CD8-positive, alpha-beta memory T cell (primary cell): ENCODE measurements around the gene MRPL10. TPM values are rescaled to one million over a fixed set of nuclear protein-coding genes. Genes with fewer than 3 reads are reported as not detected.

Experiments
- CTCF ChIA-PET: fragments of 350-600 bp; sonication (Branson Sonifier 250); formaldehyde crosslinking; loops from one replicate; lab custom pipeline; 2021; ENCODE audit warnings: antibody characterized with exemption; lab: Charles Lee
- POLR2A ChIA-PET: fragments of 350-600 bp; sonication (Branson Sonifier 250); formaldehyde crosslinking; loops from one replicate; lab custom pipeline; 2021; ENCODE audit warnings: antibody characterized with exemption; lab: Charles Lee
- DNase-seq, 5 donors: peaks; one replicate each; pipeline versions ENCODE4 v3.0.0 to v3.0.0-alpha.2; 2020 to 2022; ENCODE audit warnings: mixed read lengths in 1 of 5
- H3K27ac ChIP-seq: one replicate; pipeline ENCODE4 v1.7.0; 2013; ENCODE audit warnings: low read depth, mild to moderate bottlenecking, low read length, moderate library complexity
- H3K27me3 ChIP-seq: 2 replicates; pipeline ENCODE4 v1.7.0; 2013; ENCODE audit warnings: low read length, mild to moderate bottlenecking; ENCODE audit not compliant: insufficient read depth, poor library complexity, severe bottlenecking
- H3K36me3 ChIP-seq: 2 replicates; pipeline ENCODE4 v1.7.0; 2013; ENCODE audit warnings: mild to moderate bottlenecking, low read length, moderate library complexity; ENCODE audit not compliant: insufficient read depth
- H3K4me1 ChIP-seq: 2 replicates; pipeline ENCODE4 v1.7.0; 2013; ENCODE audit warnings: mild to moderate bottlenecking, low read length, moderate library complexity; ENCODE audit not compliant: insufficient read depth
- H3K4me3 ChIP-seq: 2 replicates; pipeline ENCODE4 v1.7.0; 2013; ENCODE audit warnings: mild to moderate bottlenecking, low read length
- H3K9me3 ChIP-seq: 2 replicates; pipeline ENCODE4 v1.7.0; 2013; ENCODE audit warnings: mild to moderate bottlenecking, low read length
- H3K27ac Mint-ChIP-seq, 8 donors: one replicate each; pipeline ENCODE4 v1.8.0; 2020 to 2021; ENCODE audit warnings: mixed read lengths in 8 of 8, mild to moderate bottlenecking in 6 of 8, inconsistent platforms in 3 of 8, moderate library complexity in 3 of 8
- H3K27me3 Mint-ChIP-seq, 2 donors: one replicate each; pipeline ENCODE4 v1.8.0; 2020 to 2021; ENCODE audit warnings: mixed read lengths in 2 of 2, mild to moderate bottlenecking in 1 of 2, moderate library complexity in 1 of 2
- H3K36me3 Mint-ChIP-seq, 3 donors: one replicate each; pipeline ENCODE4 v1.8.0; 2020 to 2021; ENCODE audit warnings: mixed read lengths in 3 of 3, inconsistent platforms in 1 of 3, mild to moderate bottlenecking in 1 of 3
- H3K4me1 Mint-ChIP-seq, 3 donors: one replicate each; pipeline ENCODE4 v1.8.0; 2020 to 2021; ENCODE audit warnings: mixed read lengths in 3 of 3, inconsistent platforms in 1 of 3, mild to moderate bottlenecking in 1 of 3
- H3K4me3 Mint-ChIP-seq, 7 donors: one replicate each; pipeline ENCODE4 v1.8.0; 2020 to 2021; ENCODE audit warnings: mixed read lengths in 7 of 7, mild to moderate bottlenecking in 6 of 7, moderate library complexity in 4 of 7, inconsistent platforms in 2 of 7
- H3K9me3 Mint-ChIP-seq, 5 donors: one replicate each; pipeline ENCODE4 v1.8.0; 2020 to 2022; ENCODE audit warnings: mixed read lengths in 5 of 5, mild to moderate bottlenecking in 3 of 5, moderate library complexity in 2 of 5, inconsistent platforms in 1 of 5
- polyA plus RNA-seq: library from polyadenylated mRNA; unstranded; fragments of 300-500 nt; fragmentation: Illumina TruSeq; gene quantifications from one replicate; pipeline ENCODE4 v1.2.3, GENCODE V29; 2021
- total RNA-seq, 2 experiments: library from RNA; stranded (reverse); gene quantifications; one replicate each; pipeline ENCODE4 v1.2.3, GENCODE V29; 2021

The MRPL10 gene
- total and polyA plus RNA-seq, 3 experiments from 2014 or later, result 59.8 to 67.7 (median 67.0) TPM

DNA sequence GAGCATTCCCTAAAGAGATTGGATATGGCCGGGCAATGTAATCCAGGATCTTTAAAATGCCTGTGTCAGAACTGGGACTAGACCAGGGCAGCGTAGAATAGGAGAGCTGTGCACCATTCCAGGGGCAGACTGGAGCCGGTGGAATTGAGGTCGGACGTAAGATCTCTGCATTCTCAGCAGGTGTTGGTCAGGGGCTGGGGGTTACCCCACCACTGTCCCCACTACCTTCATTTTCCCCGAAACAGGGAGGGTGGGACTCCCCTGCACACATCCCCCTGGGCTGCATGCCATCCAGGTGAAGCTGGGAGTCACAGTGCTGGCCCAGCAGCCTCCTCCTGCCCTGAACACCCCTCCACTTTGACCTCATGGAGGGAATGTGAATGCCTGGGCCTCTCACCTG is 27.6 kb downstream of the MRPL10 start:
- Histone ChIP-seq H3K4me3 (no peak overlapping the region), H3K27me3 (no peaks in the 10 kb centered on the region), H3K4me1 (no peaks in the 10 kb centered on the region), H3K27ac (no peak overlapping the region), H3K36me3 (no peaks in the 10 kb centered on the region), H3K9me3 (no peaks in the 10 kb centered on the region)
- ChIA-PET CTCF (no interaction called here), POLR2A (no interaction called here)
- Mint-ChIP-seq H3K4me1 (peaks cover 0 to 3% (median 1%) of the 10 kb centered on the region in 3 donors), H3K9me3 (no peaks in the 10 kb centered on the region), H3K36me3 (peaks cover 0 to 29% (median 11%) of the 10 kb centered on the region in 3 donors), H3K27ac (peak overlapping the region in 1 of 8 donors; percentile 31), H3K4me3 (no peak overlapping the region), H3K27me3 (no peaks in the 10 kb centered on the region)
- no peak for DNase-seq

DNA sequence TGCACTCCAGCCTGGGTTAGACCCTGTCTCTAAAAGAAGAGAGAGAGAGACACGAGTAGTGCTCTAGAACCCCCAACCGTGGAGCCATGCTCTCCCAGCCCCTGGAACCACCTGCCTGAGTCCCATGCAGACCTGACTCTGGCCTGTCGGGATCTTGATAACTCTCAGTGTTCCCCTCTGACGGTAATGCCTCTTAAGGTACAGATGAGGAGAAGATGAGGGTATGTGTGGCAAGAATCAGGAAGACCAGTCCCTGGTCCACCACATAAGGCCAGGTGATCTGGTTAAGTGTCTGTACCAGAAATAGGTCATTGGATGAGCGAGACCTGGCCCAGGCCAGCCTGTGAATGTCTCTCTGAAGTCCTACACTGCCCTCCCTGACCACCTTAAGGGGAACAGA is 28.1 kb downstream of the MRPL10 start:
- H3K27ac Mint-ChIP-seq, result no peak overlapping the region
- H3K4me1 ChIP-seq, result no peaks in the 10 kb centered on the region
- CTCF ChIA-PET, result interaction anchor here (1.2 kb wide), 1 partner anchor 28 kb away, joined by 3 read pairs; no protein-coding TSS in a partner anchor
- DNase-seq, result no peak
- no peak overlapping the region for H3K4me3 ChIP-seq
- H3K27me3 ChIP-seq, result no peaks in the 10 kb centered on the region
- peaks cover 0 to 3% (median 1%) of the 10 kb centered on the region in 3 donors for H3K4me1 Mint-ChIP-seq
- no peak overlapping the region for H3K27ac ChIP-seq
- peaks cover 0 to 24% (median 6%) of the 10 kb centered on the region in 3 donors for H3K36me3 Mint-ChIP-seq
- H3K27me3 Mint-ChIP-seq, result peaks cover 0 to under 1% of the 10 kb centered on the region in 2 donors
- POLR2A ChIA-PET, result no interaction called here
- H3K36me3 ChIP-seq, result no peaks in the 10 kb centered on the region
- no peaks in the 10 kb centered on the region for H3K9me3 Mint-ChIP-seq
- H3K9me3 ChIP-seq, result no peaks in the 10 kb centered on the region
- H3K4me3 Mint-ChIP-seq, result no peak overlapping the region

DNA sequence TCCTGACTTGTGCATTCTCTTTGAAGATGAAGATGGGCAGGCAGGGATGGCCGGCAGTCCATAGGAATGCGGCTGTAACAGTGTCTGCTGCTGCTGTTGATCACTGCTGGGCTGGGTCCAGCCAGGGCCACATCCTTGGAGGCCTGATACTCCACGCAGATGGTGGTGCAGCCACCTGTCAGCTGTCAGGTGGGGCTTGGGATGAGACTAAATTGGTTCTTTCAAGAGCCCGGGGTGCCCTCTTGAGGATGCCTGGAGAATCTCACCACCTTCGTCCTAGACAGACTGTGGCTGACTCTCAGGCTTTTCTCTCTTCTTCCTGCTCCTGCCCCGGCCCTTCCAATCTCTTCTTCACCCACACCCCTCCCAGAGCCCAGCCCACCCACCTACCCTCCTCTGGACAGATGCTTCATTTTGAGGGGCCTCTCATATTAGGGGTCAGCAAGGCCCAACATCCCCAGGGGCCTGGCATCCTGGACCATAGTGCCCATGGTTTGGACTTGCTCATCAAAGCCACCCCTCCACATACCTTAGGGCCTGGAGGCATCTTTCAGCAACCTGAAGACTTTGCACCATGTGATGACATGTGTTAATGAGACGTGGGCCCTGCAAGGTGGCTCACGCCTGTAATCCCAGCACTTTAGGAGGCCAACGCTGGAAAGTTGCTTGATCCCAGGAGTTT is 28.9 kb downstream of the MRPL10 start:
- Mint-ChIP-seq H3K27me3 (peaks cover 0 to 7% of the 10 kb centered on the region in 2 donors), H3K27ac (peak overlapping the region in 1 of 8 donors; percentile 58), H3K36me3 (peaks cover 0 to 16% (median 5%) of the 10 kb centered on the region in 3 donors), H3K4me3 (no peak overlapping the region), H3K9me3 (no peaks in the 10 kb centered on the region), H3K4me1 (peaks cover 0 to 3% (median 1%) of the 10 kb centered on the region in 3 donors)
- Histone ChIP-seq H3K9me3 (no peaks in the 10 kb centered on the region), H3K36me3 (no peaks in the 10 kb centered on the region), H3K27ac (no peak overlapping the region), H3K4me1 (no peaks in the 10 kb centered on the region), H3K4me3 (no peak overlapping the region), H3K27me3 (no peaks in the 10 kb centered on the region)
- ChIA-PET POLR2A (no interaction called here), CTCF (interaction anchor here (0.8 to 2.2 kb wide), 7 partner anchors 11 to 168 kb away, joined by 3 to 9 read pairs (median 3); no protein-coding TSS in a partner anchor)
- DNase-seq, result peak; percentile 35 to 73 (median 46)

DNA sequence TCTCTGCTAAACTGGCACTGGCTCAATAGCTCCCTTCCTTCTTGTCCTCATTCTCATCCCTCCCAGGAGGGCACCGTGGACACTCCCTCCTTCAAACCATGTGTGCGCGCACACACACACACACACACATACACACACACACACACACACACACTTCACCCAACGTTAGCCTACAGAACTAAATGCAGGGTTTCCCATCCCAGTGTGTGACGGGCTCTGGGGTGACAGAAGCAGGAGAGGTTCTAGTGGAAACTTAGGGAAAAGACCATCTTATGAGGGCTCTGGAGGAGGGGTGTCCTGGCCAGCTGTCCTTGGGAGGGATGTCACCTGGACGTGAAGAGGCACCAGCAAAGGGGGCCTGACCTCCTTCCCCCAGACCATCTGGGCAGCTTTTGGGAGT is 29.4 kb downstream of the MRPL10 start:
- Histone ChIP-seq H3K4me3 (no peak overlapping the region), H3K27ac (no peak overlapping the region), H3K9me3 (no peaks in the 10 kb centered on the region), H3K36me3 (no peaks in the 10 kb centered on the region), H3K27me3 (no peaks in the 10 kb centered on the region), H3K4me1 (no peaks in the 10 kb centered on the region)
- CTCF ChIA-PET, result interaction anchor here (0.8 to 2.2 kb wide), 10 partner anchors 11 to 167 kb away, joined by 3 to 9 read pairs (median 3); no protein-coding TSS in a partner anchor
- H3K4me1 Mint-ChIP-seq, result peaks cover 0 to 3% (median 1%) of the 10 kb centered on the region in 3 donors
- H3K27me3 Mint-ChIP-seq, result peaks cover 0 to 10% of the 10 kb centered on the region in 2 donors
- peak overlapping the region in 2 of 8 donors; percentile 38 to 84 for H3K27ac Mint-ChIP-seq
- H3K9me3 Mint-ChIP-seq, result no peaks in the 10 kb centered on the region
- H3K36me3 Mint-ChIP-seq, result peaks cover 0 to 11% (median under 1%) of the 10 kb centered on the region in 3 donors
- POLR2A ChIA-PET, result no interaction called here
- no peak overlapping the region for H3K4me3 Mint-ChIP-seq
- no peak for DNase-seq

DNA sequence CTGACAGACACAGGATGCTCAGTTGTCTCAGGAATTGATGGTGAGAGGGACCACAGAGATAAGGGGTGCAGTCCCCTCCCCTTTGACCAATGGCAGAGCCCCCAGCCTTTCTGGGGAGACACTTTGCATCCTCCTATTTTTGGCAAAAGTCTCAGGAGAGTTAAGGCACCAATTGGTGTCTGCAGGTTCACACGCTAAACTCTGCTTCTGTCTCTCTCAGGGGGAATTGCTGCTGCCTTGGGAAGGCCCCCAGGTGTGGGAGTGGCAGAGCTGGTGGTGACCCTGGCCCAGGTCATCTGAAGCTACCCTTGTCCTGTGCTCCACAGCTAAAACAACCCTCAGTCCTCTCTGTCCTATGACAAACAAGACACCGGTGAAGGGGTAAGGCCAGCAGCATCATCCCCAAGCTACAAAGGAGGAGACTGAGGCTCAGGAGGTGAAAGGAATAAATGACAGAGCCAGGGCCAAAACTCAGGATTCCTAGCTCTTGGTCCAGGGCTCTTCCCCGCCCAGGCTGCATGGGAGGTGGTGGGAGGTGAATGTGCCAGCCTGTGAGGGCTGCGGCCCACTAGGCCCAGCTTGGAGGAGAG is 30.1 kb downstream of the MRPL10 start:
- Mint-ChIP-seq H3K4me1 (peaks cover 0 to 3% (median 1%) of the 10 kb centered on the region in 3 donors), H3K4me3 (no peak overlapping the region), H3K27me3 (peaks cover 0 to 10% of the 10 kb centered on the region in 2 donors), H3K27ac (no peak overlapping the region), H3K36me3 (peaks cover 0 to 5% (median 0%) of the 10 kb centered on the region in 3 donors), H3K9me3 (no peaks in the 10 kb centered on the region)
- DNase-seq, result no peak
- Histone ChIP-seq H3K27me3 (no peaks in the 10 kb centered on the region), H3K36me3 (no peaks in the 10 kb centered on the region), H3K9me3 (no peaks in the 10 kb centered on the region), H3K27ac (no peak overlapping the region), H3K4me3 (no peak overlapping the region), H3K4me1 (no peaks in the 10 kb centered on the region)
- ChIA-PET POLR2A (no interaction called here), CTCF (interaction anchor here (0.8 to 2.2 kb wide), 7 partner anchors 10 to 167 kb away, joined by 3 to 9 read pairs (median 3); no protein-coding TSS in a partner anchor)

DNA sequence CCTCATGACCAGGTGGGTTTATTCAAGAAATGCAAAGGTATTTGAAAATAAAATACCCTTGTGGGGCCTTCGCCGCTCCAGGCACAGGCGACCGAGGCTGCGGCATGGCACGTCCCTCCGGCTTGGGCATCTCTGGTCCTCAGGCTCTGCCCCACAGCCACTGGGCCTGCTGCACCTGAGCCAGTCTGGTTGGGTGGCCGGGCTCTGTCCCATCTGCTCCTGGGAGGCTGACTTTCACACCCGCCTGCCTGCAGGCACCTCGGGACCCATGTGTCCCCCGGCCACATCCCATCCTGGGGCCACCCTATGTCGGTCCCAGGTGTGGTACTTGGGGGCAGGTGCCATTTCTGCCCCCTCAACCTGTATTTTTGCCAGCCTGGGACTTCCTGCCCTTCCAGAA is 30.7 kb downstream of the MRPL10 start:
- peaks cover 0 to 3% (median 1%) of the 10 kb centered on the region in 3 donors for H3K4me1 Mint-ChIP-seq
- no peak overlapping the region for H3K4me3 Mint-ChIP-seq
- H3K9me3 Mint-ChIP-seq, result no peaks in the 10 kb centered on the region
- Histone ChIP-seq H3K27me3 (no peaks in the 10 kb centered on the region), H3K4me1 (no peaks in the 10 kb centered on the region), H3K36me3 (no peaks in the 10 kb centered on the region), H3K27ac (no peak overlapping the region), H3K9me3 (no peaks in the 10 kb centered on the region), H3K4me3 (no peak overlapping the region)
- ChIA-PET POLR2A (no interaction called here), CTCF (interaction anchor here (0.8 to 2.2 kb wide), 5 partner anchors 9 to 108 kb away, joined by 3 to 9 read pairs (median 3); no protein-coding TSS in a partner anchor)
- H3K27me3 Mint-ChIP-seq, result peaks cover 0 to 10% of the 10 kb centered on the region in 2 donors
- H3K27ac Mint-ChIP-seq, result no peak overlapping the region
- DNase-seq, result no peak
- H3K36me3 Mint-ChIP-seq, result peaks cover 0 to 1% (median 0%) of the 10 kb centered on the region in 3 donors

DNA sequence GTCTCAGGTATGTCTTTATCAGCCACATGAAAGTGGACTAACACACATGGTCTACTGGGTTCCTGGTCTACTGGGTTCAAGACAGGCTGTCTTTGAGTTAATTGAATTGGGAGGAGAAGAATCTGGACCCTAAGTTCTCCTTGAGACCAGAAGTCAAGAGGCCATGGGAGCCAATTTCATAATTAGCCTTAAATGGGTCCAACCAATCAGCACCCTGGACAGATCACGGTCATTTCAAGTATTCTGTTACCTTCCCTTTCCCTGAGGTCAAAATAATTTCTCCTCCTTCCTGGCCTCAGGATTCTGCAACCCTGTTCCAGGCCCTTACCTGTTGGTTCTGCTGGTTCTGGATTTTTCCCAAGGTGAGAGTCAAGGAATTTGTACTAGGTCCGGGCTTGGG is 33.5 kb downstream of the MRPL10 start:
- CTCF ChIA-PET, result interaction anchor here (1.1 kb wide), 1 partner anchor 92 kb away, joined by 3 read pairs; no protein-coding TSS in a partner anchor
- H3K4me3 Mint-ChIP-seq, result peak overlapping the region in 1 of 7 donors; percentile 15

DNA sequence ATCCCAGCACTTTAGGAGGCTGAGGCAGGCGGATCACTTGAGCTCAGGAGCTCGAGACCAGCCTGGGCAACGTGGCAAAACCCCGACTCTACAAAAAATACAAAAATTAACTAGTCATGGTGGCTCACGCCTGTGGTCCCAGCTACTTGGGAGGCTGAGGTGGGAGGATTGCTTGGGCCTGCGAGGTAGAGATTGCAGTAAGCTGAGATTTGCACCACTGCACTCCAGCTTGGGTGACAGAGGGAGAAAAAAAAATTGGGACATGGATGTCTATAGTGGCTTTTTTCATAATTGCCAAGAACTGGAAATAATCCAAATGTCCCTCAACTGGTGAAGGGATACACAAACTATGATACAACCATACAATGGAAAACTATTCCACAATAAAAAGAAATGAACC is 38.4 kb downstream of the MRPL10 start:
- H3K4me3 ChIP-seq, result no peak overlapping the region
- peaks cover 45 to 73% of the 10 kb centered on the region in 2 donors for H3K27me3 Mint-ChIP-seq
- H3K9me3 Mint-ChIP-seq, result no peaks in the 10 kb centered on the region
- H3K4me1 Mint-ChIP-seq, result peaks cover 9 to 16% (median 15%) of the 10 kb centered on the region in 3 donors
- no peaks in the 10 kb centered on the region for H3K9me3 ChIP-seq
- H3K27me3 ChIP-seq, result peaks cover 18% of the 10 kb centered on the region
- CTCF ChIA-PET, result interaction anchor here (1.2 kb wide), 1 partner anchor 60 kb away, joined by 3 read pairs; the partner anchor contains the start of gene TBX21
- no peaks in the 10 kb centered on the region for H3K36me3 ChIP-seq
- H3K27ac Mint-ChIP-seq, result no peak overlapping the region
- no peak overlapping the region for H3K4me3 Mint-ChIP-seq
- H3K27ac ChIP-seq, result no peak overlapping the region
- H3K4me1 ChIP-seq, result peaks cover 5% of the 10 kb centered on the region
- no peak for DNase-seq
- POLR2A ChIA-PET, result no interaction called here
- H3K36me3 Mint-ChIP-seq, result no peaks in the 10 kb centered on the region

More for the DNA sequence above, 33.5 kb downstream of the MRPL10 start:
- Mint-ChIP-seq H3K27me3 (peaks cover 19 to 37% of the 10 kb centered on the region in 2 donors), H3K4me1 (peaks cover 0 to 3% (median 1%) of the 10 kb centered on the region in 3 donors), H3K36me3 (no peaks in the 10 kb centered on the region), H3K9me3 (no peaks in the 10 kb centered on the region), H3K27ac (no peak overlapping the region)
- POLR2A ChIA-PET, result no interaction called here
- no peaks in the 10 kb centered on the region for H3K4me1 ChIP-seq
- H3K36me3 ChIP-seq, result no peaks in the 10 kb centered on the region
- no peak for DNase-seq
- no peaks in the 10 kb centered on the region for H3K9me3 ChIP-seq
- H3K4me3 ChIP-seq, result no peak overlapping the region
- H3K27ac ChIP-seq, result no peak overlapping the region
- no peaks in the 10 kb centered on the region for H3K27me3 ChIP-seq
